ENCODE measurements around the gene MALRD1.

- TF ChIP-seq CTCF (IDR thresholded peaks at IDR 0.05) (no peak), POLR2A (IDR thresholded peaks at IDR 0.05) (no peak)
These were observed 627.5 kb downstream of the MALRD1 start for GRCh38 chr10:19676063-19676462.

Data from lower leg skin (tissue), 3 donors.